GM21723 (cell line): ENCODE results near the gene SLC26A9.

ENCODE experiments used
- ATAC-seq: cut with Tn5 transposase; IDR thresholded peaks from one replicate; pipeline ENCODE4 v1.9.1; 2021; ENCODE audit warnings: mild to moderate bottlenecking, moderate library complexity; ENCODE audit not compliant: unreplicated experiment

SLC26A9 gene

GRCh38 chr1:205974712-205975111 lies 31.5 kb upstream of the SLC26A9 start:
- no peak for ATAC-seq

GRCh38 chr1:205973377-205974232 lies 30.3 kb upstream of the SLC26A9 start:
- ATAC-seq, result no peak

GRCh38 chr1:205972491-205973168 lies 29.4 kb upstream of the SLC26A9 start:
- no peak for ATAC-seq

GRCh38 chr1:205972081-205972480 lies 28.8 kb upstream of the SLC26A9 start:
- no peak for ATAC-seq

GRCh38 chr1:205971082-205971481 lies 27.8 kb upstream of the SLC26A9 start:
- no peak for ATAC-seq

- no peak for ATAC-seq
These were observed 27.2 kb upstream of the SLC26A9 start for GRCh38 chr1:205970486-205970885.

- ATAC-seq, result no peak
These were observed 26.0 kb upstream of the SLC26A9 start for GRCh38 chr1:205969229-205969628.

GRCh38 chr1:205967554-205968335 lies 24.5 kb upstream of the SLC26A9 start:
- ATAC-seq, result no peak

- ATAC-seq, result no peak
These were observed 22.0 kb upstream of the SLC26A9 start for GRCh38 chr1:205965036-205965884.

GRCh38 chr1:205963352-205964155 lies 20.3 kb upstream of the SLC26A9 start:
- no peak for ATAC-seq

GRCh38 chr1:205962821-205963221 lies 19.6 kb upstream of the SLC26A9 start:
- ATAC-seq, result no peak

- no peak for ATAC-seq
These were observed 18.9 kb upstream of the SLC26A9 start for GRCh38 chr1:205961991-205962820.

- no peak for ATAC-seq
These were observed 18.1 kb upstream of the SLC26A9 start for GRCh38 chr1:205961405-205961804.

GRCh38 chr1:205959789-205960188 lies 16.5 kb upstream of the SLC26A9 start:
- no peak for ATAC-seq

GRCh38 chr1:205955499-205955898 lies 12.2 kb upstream of the SLC26A9 start:
- no peak for ATAC-seq

GRCh38 chr1:205954819-205955404 lies 11.7 kb upstream of the SLC26A9 start:
- no peak for ATAC-seq

GRCh38 chr1:205951746-205952145 lies 8.5 kb upstream of the SLC26A9 start:
- ATAC-seq, result no peak

- ATAC-seq, result no peak
These were observed 7.7 kb upstream of the SLC26A9 start for GRCh38 chr1:205950826-205951549.
